ENCODE results near the gene WBP2.

- TF ChIP-seq CTCF (CRISPR knock-in tag; IDR thresholded peaks at IDR 0.05) (no peak), ELF1 (CRISPR knock-in tag; IDR thresholded peaks at IDR 0.05) (no peak), ZNF367 (CRISPR knock-in tag; IDR thresholded peaks at IDR 0.05; ENCODE audit: borderline replicate concordance) (no peak), DR1 (CRISPR knock-in tag; IDR thresholded peaks at IDR 0.05) (no peak), CBFB (CRISPR knock-in tag; IDR thresholded peaks at IDR 0.05) (no peak), TFDP1 (CRISPR knock-in tag; IDR thresholded peaks at IDR 0.05; ENCODE audit: borderline replicate concordance) (no peak), RAD21 (CRISPR knock-in tag; IDR thresholded peaks at IDR 0.05) (no peak), HOXA9 (CRISPR knock-in tag; IDR thresholded peaks at IDR 0.05; ENCODE audit: borderline replicate concordance) (no peak), REST (IDR thresholded peaks at IDR 0.05; ENCODE audit: borderline replicate concordance in 1 of 2, low read depth in 1 of 2, low read length in 2 of 2) (no peak)
Observed at GRCh38 chr17:75854881-75855309, 240 bp downstream of the WBP2 start.

Measured in HepG2 (cell line).